ENCODE results near the gene EN1.

DNA sequence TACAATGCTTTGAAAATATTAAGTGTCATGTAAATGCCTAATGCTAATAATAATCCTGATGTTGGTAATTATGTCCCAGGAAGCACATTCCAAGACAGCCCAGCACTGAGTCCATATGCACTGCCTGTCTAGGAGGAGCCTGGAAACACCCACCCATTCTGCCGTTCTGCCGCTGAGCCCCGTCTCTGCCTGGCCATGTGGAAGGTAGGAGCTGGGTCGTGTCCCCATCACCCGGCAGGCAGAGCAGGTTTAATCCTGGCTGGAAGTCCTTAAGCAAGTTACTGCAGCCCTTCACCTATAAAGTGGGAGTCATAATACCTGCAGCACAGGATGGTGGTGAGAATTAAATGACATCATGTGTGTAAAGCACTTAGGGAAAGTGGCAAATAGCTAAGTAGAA, 13.1 kb upstream of the EN1 start:
- TF ChIP-seq, protein P1, sequence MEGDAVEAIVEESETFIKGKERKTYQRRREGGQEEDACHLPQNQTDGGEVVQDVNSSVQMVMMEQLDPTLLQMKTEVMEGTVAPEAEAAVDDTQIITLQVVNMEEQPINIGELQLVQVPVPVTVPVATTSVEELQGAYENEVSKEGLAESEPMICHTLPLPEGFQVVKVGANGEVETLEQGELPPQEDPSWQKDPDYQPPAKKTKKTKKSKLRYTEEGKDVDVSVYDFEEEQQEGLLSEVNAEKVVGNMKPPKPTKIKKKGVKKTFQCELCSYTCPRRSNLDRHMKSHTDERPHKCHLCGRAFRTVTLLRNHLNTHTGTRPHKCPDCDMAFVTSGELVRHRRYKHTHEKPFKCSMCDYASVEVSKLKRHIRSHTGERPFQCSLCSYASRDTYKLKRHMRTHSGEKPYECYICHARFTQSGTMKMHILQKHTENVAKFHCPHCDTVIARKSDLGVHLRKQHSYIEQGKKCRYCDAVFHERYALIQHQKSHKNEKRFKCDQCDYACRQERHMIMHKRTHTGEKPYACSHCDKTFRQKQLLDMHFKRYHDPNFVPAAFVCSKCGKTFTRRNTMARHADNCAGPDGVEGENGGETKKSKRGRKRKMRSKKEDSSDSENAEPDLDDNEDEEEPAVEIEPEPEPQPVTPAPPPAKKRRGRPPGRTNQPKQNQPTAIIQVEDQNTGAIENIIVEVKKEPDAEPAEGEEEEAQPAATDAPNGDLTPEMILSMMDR (conservative IDR thresholded peaks at IDR 0.05): no peak
- no peak for TF ChIP-seq ZFX (IDR thresholded peaks at IDR 0.05)

All from C4-2B (cell line).